Activated CD4-positive, alpha-beta memory T cell treated with anti-CD3 and anti-CD28 coated beads, Interleukin-2, amount 10 ng/mL, durations not matched to agents 7 days and 5 days (primary cell): ENCODE results near the gene ELAVL2. TPM values are rescaled to one million over a fixed set of nuclear protein-coding genes. Genes with fewer than 3 reads are reported as not detected.

Experiments
- CTCF ChIA-PET: fragments of 350-600 bp; sonication (Branson Sonifier 250); formaldehyde crosslinking; loops from one replicate; lab custom pipeline; 2021; ENCODE audit warnings: antibody characterized with exemption, inconsistent platforms; lab: Charles Lee
- POLR2A ChIA-PET: fragments of 350-600 bp; sonication (Branson Sonifier 250); formaldehyde crosslinking; loops from one replicate; lab custom pipeline; 2021; ENCODE audit warnings: antibody characterized with exemption; lab: Charles Lee
- DNase-seq: peaks from one replicate; pipeline ENCODE4 v3.0.0-alpha.2; 2020
- H3K27ac Mint-ChIP-seq: one replicate; pipeline ENCODE4 v1.8.0; 2021; ENCODE audit warnings: mild to moderate bottlenecking, mixed read lengths
- H3K27me3 Mint-ChIP-seq: one replicate; pipeline ENCODE4 v1.8.0; 2021; ENCODE audit warnings: mixed read lengths
- H3K36me3 Mint-ChIP-seq: one replicate; pipeline ENCODE4 v1.8.0; 2021; ENCODE audit warnings: low read depth, mixed read lengths
- H3K4me1 Mint-ChIP-seq: one replicate; pipeline ENCODE4 v1.8.0; 2021; ENCODE audit warnings: mixed read lengths
- H3K4me3 Mint-ChIP-seq: one replicate; pipeline ENCODE4 v1.8.0; 2021; ENCODE audit warnings: mild to moderate bottlenecking, mixed read lengths
- H3K9me3 Mint-ChIP-seq: one replicate; pipeline ENCODE4 v1.8.0; 2021; ENCODE audit warnings: mixed read lengths
- total RNA-seq, 2 experiments: library from RNA; stranded (reverse); gene quantifications; one replicate each; pipeline ENCODE4 v1.2.3, GENCODE V29; 2021

Gene ELAVL2
- not detected for total RNA-seq

- H3K27ac Mint-ChIP-seq = no peak within 1 kb of the TSS
- DNase-seq = peak; percentile 28
- no peak within 1 kb of the TSS for H3K4me3 Mint-ChIP-seq
- H3K4me1 Mint-ChIP-seq = no peaks in the 10 kb centered on the region
- H3K27me3 Mint-ChIP-seq = peaks cover 19% of the 10 kb centered on the region
- CTCF ChIA-PET = no interaction called here
- H3K36me3 Mint-ChIP-seq = no peaks in the 10 kb centered on the region
- POLR2A ChIA-PET = no interaction called here
- H3K9me3 Mint-ChIP-seq = no peaks in the 10 kb centered on the region
These were observed at the start of gene ELAVL2 for GRCh38 chr9:23826120-23826629. Gene ELAVL2, minus strand, starts transcription at chr9:23826240. Its CDS starts 64,006 bp downstream, at chr9:23762234.

- no peak overlapping the region for H3K27ac Mint-ChIP-seq
- H3K36me3 Mint-ChIP-seq = no peaks in the 10 kb centered on the region
- no peak for DNase-seq
- H3K4me1 Mint-ChIP-seq = no peaks in the 10 kb centered on the region
- no peak overlapping the region for H3K4me3 Mint-ChIP-seq
- H3K9me3 Mint-ChIP-seq = peaks cover 14% of the 10 kb centered on the region
- POLR2A ChIA-PET = no interaction called here
- no peaks in the 10 kb centered on the region for H3K27me3 Mint-ChIP-seq
- CTCF ChIA-PET = no interaction called here
These were observed 32.2 kb upstream of the ELAVL2 start for GRCh38 chr9:23858234-23858633.

- Mint-ChIP-seq H3K27me3 (peaks cover 4% of the 10 kb centered on the region), H3K27ac (no peak overlapping the region), H3K4me3 (no peak overlapping the region), H3K36me3 (no peaks in the 10 kb centered on the region), H3K9me3 (peaks cover 10% of the 10 kb centered on the region), H3K4me1 (no peaks in the 10 kb centered on the region)
- ChIA-PET POLR2A (no interaction called here), CTCF (no interaction called here)
- no peak for DNase-seq
These were observed 30.0 kb upstream of the ELAVL2 start for GRCh38 chr9:23855873-23856604.

GRCh38 chr9:23850690-23851629 is 24.9 kb upstream of the ELAVL2 start:
- Mint-ChIP-seq H3K27ac (no peak overlapping the region), H3K4me3 (no peak overlapping the region), H3K27me3 (peaks cover 15% of the 10 kb centered on the region), H3K9me3 (peaks cover 10% of the 10 kb centered on the region), H3K36me3 (no peaks in the 10 kb centered on the region), H3K4me1 (no peaks in the 10 kb centered on the region)
- CTCF ChIA-PET = no interaction called here
- POLR2A ChIA-PET = no interaction called here
- no peak for DNase-seq

- POLR2A ChIA-PET = no interaction called here
- peaks cover 10% of the 10 kb centered on the region for H3K9me3 Mint-ChIP-seq
- no peak overlapping the region for H3K4me3 Mint-ChIP-seq
- H3K4me1 Mint-ChIP-seq = no peaks in the 10 kb centered on the region
- CTCF ChIA-PET = no interaction called here
- no peak overlapping the region for H3K27ac Mint-ChIP-seq
- no peaks in the 10 kb centered on the region for H3K36me3 Mint-ChIP-seq
- no peak for DNase-seq
- peaks cover 15% of the 10 kb centered on the region for H3K27me3 Mint-ChIP-seq
These were observed 24.2 kb upstream of the ELAVL2 start for GRCh38 chr9:23850242-23850689.

- ChIA-PET CTCF (no interaction called here), POLR2A (no interaction called here)
- Mint-ChIP-seq H3K27me3 (peaks cover 15% of the 10 kb centered on the region), H3K36me3 (no peaks in the 10 kb centered on the region), H3K27ac (no peak overlapping the region), H3K4me1 (no peaks in the 10 kb centered on the region), H3K4me3 (no peak overlapping the region), H3K9me3 (peaks cover 8% of the 10 kb centered on the region)
- DNase-seq = no peak
These were observed 23.5 kb upstream of the ELAVL2 start for GRCh38 chr9:23849379-23850035.

- Mint-ChIP-seq H3K27me3 (no peaks in the 10 kb centered on the region), H3K36me3 (no peaks in the 10 kb centered on the region), H3K27ac (no peak overlapping the region), H3K4me1 (no peaks in the 10 kb centered on the region), H3K4me3 (no peak overlapping the region), H3K9me3 (no peaks in the 10 kb centered on the region)
- ChIA-PET CTCF (no interaction called here), POLR2A (no interaction called here)
- no peak for DNase-seq
These were observed 16.6 kb upstream of the ELAVL2 start for GRCh38 chr9:23842565-23843129.

- H3K4me3 Mint-ChIP-seq = no peak overlapping the region
- CTCF ChIA-PET = no interaction called here
These were observed 15.3 kb upstream of the ELAVL2 start for GRCh38 chr9:23841304-23841703.

GRCh38 chr9:23837038-23837437 is 11.0 kb upstream of the ELAVL2 start:
- H3K9me3 Mint-ChIP-seq = no peaks in the 10 kb centered on the region

More at GRCh38 chr9:23841304-23841703, 15.3 kb upstream of the ELAVL2 start:
- no peaks in the 10 kb centered on the region for H3K36me3 Mint-ChIP-seq
- no peaks in the 10 kb centered on the region for H3K9me3 Mint-ChIP-seq
- DNase-seq = no peak
- H3K4me1 Mint-ChIP-seq = no peaks in the 10 kb centered on the region
- no peak overlapping the region for H3K27ac Mint-ChIP-seq
- POLR2A ChIA-PET = no interaction called here
- no peaks in the 10 kb centered on the region for H3K27me3 Mint-ChIP-seq

GRCh38 chr9:23830929-23831730 is 5.1 kb upstream of the ELAVL2 start:
- CTCF ChIA-PET = no interaction called here
- POLR2A ChIA-PET = no interaction called here
- no peak overlapping the region for H3K4me3 Mint-ChIP-seq
- H3K36me3 Mint-ChIP-seq = no peaks in the 10 kb centered on the region
- no peak overlapping the region for H3K27ac Mint-ChIP-seq
- H3K27me3 Mint-ChIP-seq = peaks cover 13% of the 10 kb centered on the region
- no peak for DNase-seq
- H3K4me1 Mint-ChIP-seq = no peaks in the 10 kb centered on the region
- H3K9me3 Mint-ChIP-seq = no peaks in the 10 kb centered on the region

More at GRCh38 chr9:23837038-23837437, 11.0 kb upstream of the ELAVL2 start:
- no peak overlapping the region for H3K4me3 Mint-ChIP-seq
- peaks cover under 1% of the 10 kb centered on the region for H3K27me3 Mint-ChIP-seq
- DNase-seq = no peak
- no peak overlapping the region for H3K27ac Mint-ChIP-seq
- ChIA-PET POLR2A (no interaction called here), CTCF (no interaction called here)
- H3K36me3 Mint-ChIP-seq = no peaks in the 10 kb centered on the region
- H3K4me1 Mint-ChIP-seq = no peaks in the 10 kb centered on the region

GRCh38 chr9:23830476-23830805 is 4.4 kb upstream of the ELAVL2 start:
- POLR2A ChIA-PET = no interaction called here
- no peak overlapping the region for H3K27ac Mint-ChIP-seq
- CTCF ChIA-PET = no interaction called here

More at GRCh38 chr9:23830476-23830805, 4.4 kb upstream of the ELAVL2 start:
- Mint-ChIP-seq H3K36me3 (no peaks in the 10 kb centered on the region), H3K4me1 (no peaks in the 10 kb centered on the region), H3K4me3 (no peak overlapping the region), H3K9me3 (no peaks in the 10 kb centered on the region), H3K27me3 (peaks cover 13% of the 10 kb centered on the region)
- no peak for DNase-seq
